Activated gamma-delta T cell treated with anti-CD3 and anti-CD28 coated beads, Interleukin-2, amount 50 U/mL, for 16 hours (primary cell): ENCODE data around the gene PUM1.

Experiments used
- DNase-seq: peaks from one replicate; pipeline ENCODE4 v3.0.0-alpha.2; 2020; ENCODE audit warnings: low read depth

Gene PUM1

DNA sequence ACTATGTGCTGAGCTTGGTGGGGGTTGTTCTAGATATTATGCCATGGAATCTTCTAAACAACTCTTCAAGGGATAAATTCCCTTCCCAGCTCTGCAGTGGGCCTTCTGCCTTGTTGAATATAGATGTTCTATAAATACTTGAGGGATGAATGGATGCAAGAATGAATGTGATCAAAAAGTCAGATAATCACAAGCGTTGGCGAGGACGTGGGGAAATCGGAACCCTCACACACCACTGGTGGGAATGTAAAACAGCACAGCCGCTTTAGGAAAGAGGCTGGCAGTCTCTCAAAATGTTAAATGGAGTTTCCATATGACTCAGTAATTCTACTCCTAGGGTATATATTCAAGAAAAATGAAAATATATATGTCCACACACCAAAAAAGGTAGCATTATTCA is 176.0 kb downstream of the PUM1 start:
- DNase-seq, result no peak

DNA sequence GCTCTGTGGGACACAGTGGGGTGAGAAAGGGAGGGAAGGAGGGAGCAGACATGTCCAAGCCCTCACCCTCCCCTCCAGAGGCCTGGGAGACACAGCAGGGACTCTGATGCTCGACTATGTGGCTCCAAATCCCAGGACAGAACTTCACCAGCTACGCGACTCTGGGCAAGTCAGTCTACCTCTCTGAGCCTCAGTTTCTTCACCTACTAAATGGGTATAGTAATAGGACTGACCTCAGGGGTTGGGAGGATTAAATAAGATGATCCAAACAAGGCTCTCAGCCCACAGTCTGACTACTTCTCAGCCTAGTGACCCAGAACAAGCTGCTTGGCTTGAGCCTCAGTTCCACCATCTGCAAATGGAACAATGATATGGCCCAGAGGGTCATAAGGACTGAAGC is 176.5 kb downstream of the PUM1 start:
- DNase-seq, result no peak

DNA sequence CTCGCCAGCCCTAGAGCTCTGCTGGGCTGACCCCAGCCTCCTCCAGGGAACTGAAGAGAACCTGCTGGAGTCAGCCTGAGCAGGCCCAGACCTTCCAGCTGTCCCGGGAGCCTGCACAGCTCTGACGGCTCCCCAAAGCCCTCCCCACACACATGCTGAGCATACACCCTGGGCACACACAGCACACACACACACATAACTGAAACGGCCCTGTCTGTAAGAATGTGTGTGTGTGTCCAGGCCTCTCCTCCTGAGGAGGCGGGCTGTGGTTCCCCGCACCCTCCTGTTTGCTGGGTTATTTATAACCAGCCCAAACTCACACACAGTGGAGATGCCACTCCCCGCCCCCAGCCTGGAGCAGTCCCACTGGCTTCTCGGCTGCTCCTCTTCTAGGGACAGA is 177.1 kb downstream of the PUM1 start:
- DNase-seq, result no peak

DNA sequence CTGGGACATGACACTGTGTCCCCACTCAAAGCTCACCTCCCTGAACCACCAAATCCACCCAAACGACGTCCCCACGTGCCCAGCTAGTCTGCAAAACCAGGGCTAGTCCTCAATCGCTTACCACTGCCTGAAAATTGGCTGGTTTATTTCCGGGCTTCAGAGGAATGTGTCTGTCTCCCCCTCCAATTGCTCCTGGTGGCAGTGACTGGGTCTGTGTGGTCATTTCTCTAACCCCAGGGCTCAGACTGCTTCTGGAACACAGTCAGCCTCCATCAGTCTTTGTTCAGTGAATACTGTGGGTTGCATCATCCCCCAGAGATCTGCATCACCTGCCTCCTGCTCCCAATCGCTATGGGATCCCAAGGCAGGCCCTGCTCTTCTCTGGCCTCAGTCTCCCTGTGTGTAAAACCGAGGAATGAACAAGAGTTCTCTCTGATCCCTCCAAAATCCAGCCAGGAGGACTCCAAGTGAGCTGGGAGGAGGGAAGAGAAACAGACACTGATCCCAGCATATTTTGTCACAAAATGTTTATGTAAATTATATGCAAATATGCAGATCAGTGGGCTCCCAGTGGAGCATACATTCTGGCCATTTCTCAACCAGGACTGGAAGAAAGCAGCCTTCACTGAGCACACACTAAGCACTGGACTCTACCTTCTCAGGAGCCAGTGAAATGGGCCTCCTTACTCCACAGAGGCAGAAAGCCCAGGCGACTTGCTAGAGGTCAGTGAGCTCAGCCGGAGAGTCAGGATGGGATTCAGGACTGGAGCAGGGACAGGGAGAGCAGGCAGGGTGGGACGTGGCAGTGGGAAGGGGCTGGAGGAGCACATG is 177.8 kb downstream of the PUM1 start:
- no peak for DNase-seq

- no peak for DNase-seq
Observed at GRCh38 chr1:30886710-30887428, 178.6 kb downstream of the PUM1 start.

- DNase-seq, result no peak
Observed at GRCh38 chr1:30885570-30886522, 179.7 kb downstream of the PUM1 start.

GRCh38 chr1:30884723-30885122 is 180.8 kb downstream of the PUM1 start:
- no peak for DNase-seq

- DNase-seq, result no peak
Observed at GRCh38 chr1:30883389-30884172, 181.9 kb downstream of the PUM1 start.

DNA sequence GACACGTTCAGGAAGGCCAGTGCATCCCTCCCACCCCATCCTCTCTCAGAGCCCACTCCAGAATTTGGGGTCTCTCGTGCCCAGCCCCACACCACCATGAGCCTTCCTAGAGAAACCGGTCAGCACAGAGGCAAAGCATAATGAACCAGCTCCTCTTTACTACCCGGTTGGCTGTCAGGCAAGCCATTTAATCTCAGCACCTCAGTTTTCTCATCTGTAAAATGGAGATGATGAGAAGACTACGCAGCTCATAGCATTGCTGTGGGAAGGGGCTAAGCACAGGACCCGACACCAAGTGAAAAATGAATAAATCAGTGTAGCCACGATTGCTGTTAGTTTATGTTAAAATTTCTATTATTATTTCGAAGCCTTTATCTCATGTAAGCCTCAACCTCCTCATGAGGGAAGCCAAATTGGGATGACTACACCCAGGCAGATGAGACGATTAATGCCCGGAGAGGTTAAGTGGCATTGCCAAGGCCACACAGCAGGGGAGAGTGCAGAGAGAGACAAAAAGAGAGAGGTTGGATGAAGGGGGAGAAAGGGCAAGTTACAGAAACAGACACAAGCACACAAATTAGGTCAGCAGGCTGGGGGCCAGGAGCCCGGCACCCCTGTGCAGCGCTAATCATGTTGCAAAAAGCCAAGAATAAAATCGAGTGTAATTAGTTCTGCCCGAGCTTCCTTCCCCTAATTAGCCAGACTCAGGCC is 182.7 kb downstream of the PUM1 start:
- DNase-seq, result no peak
